ENCODE results near the gene ZFHX3. TPM values are rescaled to one million over a fixed set of nuclear protein-coding genes. Genes with fewer than 3 reads are reported as not detected.

ZFHX3 gene
- total RNA-seq, 2 experiments from 2014 or later = 0.63 to 0.64 TPM

DNA sequence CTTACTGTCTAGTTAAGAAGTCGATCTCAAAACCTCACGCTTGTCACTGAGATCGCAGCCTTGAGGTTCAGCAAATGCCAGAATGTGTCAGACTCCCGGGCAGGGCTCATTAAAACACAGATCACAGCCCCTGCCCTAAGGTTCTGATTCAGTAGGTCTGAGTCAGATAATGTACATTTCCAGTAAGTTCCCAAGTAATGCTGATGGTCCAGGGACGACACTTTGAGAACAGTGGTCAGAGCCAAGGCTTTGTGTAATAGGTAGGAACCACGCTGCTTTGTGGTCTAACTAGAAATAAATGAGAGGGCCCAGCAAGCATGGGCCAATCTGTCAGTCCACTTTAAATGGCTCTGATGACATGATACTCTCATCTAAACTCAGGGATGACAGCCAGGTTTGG is 228.6 kb downstream of the ZFHX3 start:
- DNase-seq (no peak), ATAC-seq (ENCODE audit: poor library complexity) (no peak)
- TF ChIP-seq, protein P1, sequence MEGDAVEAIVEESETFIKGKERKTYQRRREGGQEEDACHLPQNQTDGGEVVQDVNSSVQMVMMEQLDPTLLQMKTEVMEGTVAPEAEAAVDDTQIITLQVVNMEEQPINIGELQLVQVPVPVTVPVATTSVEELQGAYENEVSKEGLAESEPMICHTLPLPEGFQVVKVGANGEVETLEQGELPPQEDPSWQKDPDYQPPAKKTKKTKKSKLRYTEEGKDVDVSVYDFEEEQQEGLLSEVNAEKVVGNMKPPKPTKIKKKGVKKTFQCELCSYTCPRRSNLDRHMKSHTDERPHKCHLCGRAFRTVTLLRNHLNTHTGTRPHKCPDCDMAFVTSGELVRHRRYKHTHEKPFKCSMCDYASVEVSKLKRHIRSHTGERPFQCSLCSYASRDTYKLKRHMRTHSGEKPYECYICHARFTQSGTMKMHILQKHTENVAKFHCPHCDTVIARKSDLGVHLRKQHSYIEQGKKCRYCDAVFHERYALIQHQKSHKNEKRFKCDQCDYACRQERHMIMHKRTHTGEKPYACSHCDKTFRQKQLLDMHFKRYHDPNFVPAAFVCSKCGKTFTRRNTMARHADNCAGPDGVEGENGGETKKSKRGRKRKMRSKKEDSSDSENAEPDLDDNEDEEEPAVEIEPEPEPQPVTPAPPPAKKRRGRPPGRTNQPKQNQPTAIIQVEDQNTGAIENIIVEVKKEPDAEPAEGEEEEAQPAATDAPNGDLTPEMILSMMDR (IDR thresholded peaks at IDR 0.05) = no peak
- H3K36me3 ChIP-seq (ENCODE audit: insufficient read depth, low read length) = no peaks in the 10 kb centered on the region
- Mint-ChIP-seq H3K4me1 (ENCODE audit: low read depth) (no peaks in the 10 kb centered on the region), H3K27me3 (no peaks in the 10 kb centered on the region), H3K27ac (no peak overlapping the region), H3K9me3 (no peaks in the 10 kb centered on the region), H3K4me3 (no peak overlapping the region), H3K36me3 (ENCODE audit: low read depth) (no peaks in the 10 kb centered on the region)
- H3K27me3 ChIP-seq (ENCODE audit: control insufficient read depth in 1 of 2, insufficient read depth in 2 of 2, low read length in 2 of 2) = no peaks in the 10 kb centered on the region
- H3K9me3 ChIP-seq (ENCODE audit: control insufficient read depth in 1 of 2, insufficient read depth in 1 of 2, low read length in 2 of 2) = no peaks in the 10 kb centered on the region
- intact Hi-C loops (cut with DNase I, micrococcal nuclease) = no loop called here
- H3K4me3 ChIP-seq (ENCODE audit: low read length) = no peak overlapping the region
- ChIA-PET POLR2A (no interaction called here), CTCF (interaction anchor here (0.9 kb wide), 1 partner anchor 13 kb away, joined by 4 read pairs; no protein-coding TSS in a partner anchor)
- no peak overlapping the region for H3K27ac ChIP-seq (ENCODE audit: low read depth in 1 of 2, low read length in 2 of 2)
- no peaks in the 10 kb centered on the region for H3K4me1 ChIP-seq (ENCODE audit: insufficient read depth, low read length)

DNA sequence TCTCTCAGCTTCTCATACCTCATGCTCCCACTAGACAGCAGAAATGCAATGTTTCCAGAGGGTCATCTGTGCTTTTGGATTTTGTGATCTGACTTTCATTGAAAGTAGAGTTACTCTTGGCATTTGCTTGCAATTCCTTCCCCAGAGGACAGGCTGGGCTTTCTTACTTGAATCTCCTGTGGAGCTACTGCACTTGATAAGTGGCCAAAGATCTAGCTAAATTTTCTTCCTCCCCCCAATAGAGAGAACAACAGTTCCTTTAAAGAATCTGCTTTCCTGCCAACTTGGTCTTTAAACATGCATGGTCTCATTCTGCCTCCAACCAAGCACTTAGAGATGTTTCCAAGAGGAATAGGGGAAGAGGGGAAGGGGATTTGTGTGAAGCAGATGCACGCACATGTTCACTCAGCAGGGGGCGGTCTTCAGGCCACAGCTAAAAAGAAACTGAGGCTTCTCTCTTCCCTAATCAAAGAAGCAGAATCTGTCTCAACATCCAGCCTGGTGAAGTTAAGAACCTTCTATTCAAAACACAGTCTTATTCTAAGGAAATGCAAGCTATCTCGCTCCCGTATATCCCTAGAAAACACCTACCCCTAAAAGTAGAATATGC is 229.6 kb downstream of the ZFHX3 start:
- ChIA-PET CTCF (interaction anchor here (1.1 to 1.4 kb wide), 2 partner anchors 14 to 16 kb away, joined by 3 read pairs; no protein-coding TSS in a partner anchor), POLR2A (no interaction called here)
- Histone ChIP-seq H3K9me3 (ENCODE audit: control insufficient read depth in 1 of 2, insufficient read depth in 1 of 2, low read length in 2 of 2) (no peaks in the 10 kb centered on the region), H3K4me1 (ENCODE audit: insufficient read depth, low read length) (no peaks in the 10 kb centered on the region), H3K27ac (ENCODE audit: low read depth in 1 of 2, low read length in 2 of 2) (no peak overlapping the region), H3K27me3 (ENCODE audit: control insufficient read depth in 1 of 2, insufficient read depth in 2 of 2, low read length in 2 of 2) (no peaks in the 10 kb centered on the region), H3K4me3 (ENCODE audit: low read length) (no peak overlapping the region), H3K36me3 (ENCODE audit: insufficient read depth, low read length) (no peaks in the 10 kb centered on the region)
- TF ChIP-seq, protein P1 (IDR thresholded peaks at IDR 0.05) = no peak
- no peak overlapping the region for H3K27ac Mint-ChIP-seq
- intact Hi-C loops (cut with DNase I, micrococcal nuclease) = no loop called here
- H3K4me3 Mint-ChIP-seq = no peak overlapping the region
- H3K36me3 Mint-ChIP-seq (ENCODE audit: low read depth) = no peaks in the 10 kb centered on the region
- ATAC-seq (ENCODE audit: poor library complexity) (no peak), DNase-seq (no peak)
- no peaks in the 10 kb centered on the region for H3K27me3 Mint-ChIP-seq
- H3K4me1 Mint-ChIP-seq (ENCODE audit: low read depth) = no peaks in the 10 kb centered on the region
- no peaks in the 10 kb centered on the region for H3K9me3 Mint-ChIP-seq

DNA sequence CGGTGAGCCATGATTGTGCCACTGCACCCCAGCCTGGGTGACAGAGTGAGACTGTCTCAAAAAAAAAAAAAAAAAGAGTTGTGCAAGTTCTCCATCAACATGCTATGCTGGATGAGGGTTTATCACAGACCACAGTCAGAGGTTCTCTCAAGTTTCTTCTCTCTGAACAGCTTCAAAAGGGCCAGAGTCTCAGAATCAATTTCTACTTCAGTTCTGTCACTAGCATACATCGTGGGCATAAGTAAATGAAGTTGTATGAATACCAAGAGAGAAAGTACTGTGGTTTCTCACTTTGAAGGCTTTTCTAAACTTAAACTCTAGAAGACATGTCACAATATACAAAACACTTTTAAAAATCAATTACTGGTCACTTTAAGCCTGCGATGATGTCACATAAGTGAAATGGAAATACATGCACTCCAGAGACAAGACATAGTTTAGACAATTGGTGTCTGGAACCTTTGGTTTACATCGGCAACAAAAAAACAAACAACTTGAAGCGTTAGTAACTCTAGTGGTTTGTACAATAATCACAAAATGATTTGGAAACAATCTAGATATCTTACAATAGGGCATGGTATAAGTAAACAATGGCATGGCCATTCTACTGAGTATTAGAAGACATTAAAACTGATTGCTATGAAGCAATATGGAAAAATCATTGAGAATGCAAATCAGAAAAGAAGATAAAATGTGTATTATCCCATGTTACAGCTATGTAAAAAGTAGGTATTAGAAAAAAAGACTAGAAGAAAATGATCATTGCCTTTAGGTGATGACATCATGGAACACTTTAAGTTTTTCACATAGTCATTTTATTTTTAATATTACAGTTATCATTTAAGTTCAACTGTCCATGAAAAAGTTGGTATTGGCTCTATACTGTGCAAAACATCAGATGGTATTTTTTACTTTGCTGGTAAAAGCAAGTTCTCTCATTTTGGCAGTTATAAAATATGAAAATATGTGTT is 232.3 kb downstream of the ZFHX3 start:
- POLR2A ChIA-PET = no interaction called here
- no peaks in the 10 kb centered on the region for H3K36me3 Mint-ChIP-seq (ENCODE audit: low read depth)
- H3K27me3 Mint-ChIP-seq = no peaks in the 10 kb centered on the region
- no peak overlapping the region for H3K27ac ChIP-seq (ENCODE audit: low read depth in 1 of 2, low read length in 2 of 2)
- H3K4me1 Mint-ChIP-seq (ENCODE audit: low read depth) = no peaks in the 10 kb centered on the region
- DNase-seq = no peak
- no peaks in the 10 kb centered on the region for H3K36me3 ChIP-seq (ENCODE audit: insufficient read depth, low read length)
- intact Hi-C loops (cut with DNase I, micrococcal nuclease) = no loop called here
- no peak overlapping the region for H3K4me3 Mint-ChIP-seq
- H3K27ac Mint-ChIP-seq = no peak overlapping the region
- CTCF ChIA-PET = no interaction called here
- H3K4me3 ChIP-seq (ENCODE audit: low read length) = no peak overlapping the region
- TF ChIP-seq, protein P1 (IDR thresholded peaks at IDR 0.05) = no peak
- H3K4me1 ChIP-seq (ENCODE audit: insufficient read depth, low read length) = no peaks in the 10 kb centered on the region
- H3K27me3 ChIP-seq (ENCODE audit: control insufficient read depth in 1 of 2, insufficient read depth in 2 of 2, low read length in 2 of 2) = no peaks in the 10 kb centered on the region
- no peak for ATAC-seq (ENCODE audit: poor library complexity)
- H3K9me3 ChIP-seq (ENCODE audit: control insufficient read depth in 1 of 2, insufficient read depth in 1 of 2, low read length in 2 of 2) = no peaks in the 10 kb centered on the region
- H3K9me3 Mint-ChIP-seq = no peaks in the 10 kb centered on the region

All from CD4-positive, alpha-beta T cell (primary cell).